Ovary (tissue), 3 donors: ENCODE measurements around the gene YEATS2.

Source experiments
- CTCF ChIP-seq, 3 donors: fragments of 450-650 bp in 2 of 3; fragments of 200-600 bp in 1 of 3; IDR thresholded peaks; one replicate each; pipeline versions ENCODE4 v1.5.1 to v1.8.0; 2016 to 2022; ENCODE audit warnings: antibody characterized with exemption in 3 of 3, mild to moderate bottlenecking in 1 of 3
- EP300 ChIP-seq: sonication (generic); formaldehyde crosslinking; IDR thresholded peaks from one replicate; pipeline ENCODE4 v1.6.1; 2017; ENCODE audit warnings: antibody characterized with exemption
- POLR2A ChIP-seq: fragments of 450-650 bp; IDR thresholded peaks from one replicate; pipeline ENCODE4 v1.6.1; 2017; ENCODE audit warnings: antibody characterized with exemption, mild to moderate bottlenecking, moderate library complexity
- donor health status: DM: no; HTN: no; CAD: no.

GRCh38 chr3:183710231-183710630 is 12.6 kb downstream of the YEATS2 start:
- no peak for TF ChIP-seq CTCF (IDR thresholded peaks at IDR 0.05)
- TF ChIP-seq POLR2A = no peak
- TF ChIP-seq EP300 = no peak
